Activated CD8-positive, alpha-beta memory T cell treated with anti-CD3 and anti-CD28 coated beads, Interleukin-2, amount 50 U/mL, for 1 hour (primary cell): ENCODE data around the gene PRDX2.
"Not testable (repeated sequence)": the region's sequence is repeated elsewhere in the genome, so short reads cannot be mapped to it uniquely, and the experiment has no call there.

ENCODE experiments used
- DNase-seq: peaks from one replicate; pipeline ENCODE4 v3.0.0-alpha.2; 2020; ENCODE audit errors: extremely low read depth

PRDX2 gene

DNA sequence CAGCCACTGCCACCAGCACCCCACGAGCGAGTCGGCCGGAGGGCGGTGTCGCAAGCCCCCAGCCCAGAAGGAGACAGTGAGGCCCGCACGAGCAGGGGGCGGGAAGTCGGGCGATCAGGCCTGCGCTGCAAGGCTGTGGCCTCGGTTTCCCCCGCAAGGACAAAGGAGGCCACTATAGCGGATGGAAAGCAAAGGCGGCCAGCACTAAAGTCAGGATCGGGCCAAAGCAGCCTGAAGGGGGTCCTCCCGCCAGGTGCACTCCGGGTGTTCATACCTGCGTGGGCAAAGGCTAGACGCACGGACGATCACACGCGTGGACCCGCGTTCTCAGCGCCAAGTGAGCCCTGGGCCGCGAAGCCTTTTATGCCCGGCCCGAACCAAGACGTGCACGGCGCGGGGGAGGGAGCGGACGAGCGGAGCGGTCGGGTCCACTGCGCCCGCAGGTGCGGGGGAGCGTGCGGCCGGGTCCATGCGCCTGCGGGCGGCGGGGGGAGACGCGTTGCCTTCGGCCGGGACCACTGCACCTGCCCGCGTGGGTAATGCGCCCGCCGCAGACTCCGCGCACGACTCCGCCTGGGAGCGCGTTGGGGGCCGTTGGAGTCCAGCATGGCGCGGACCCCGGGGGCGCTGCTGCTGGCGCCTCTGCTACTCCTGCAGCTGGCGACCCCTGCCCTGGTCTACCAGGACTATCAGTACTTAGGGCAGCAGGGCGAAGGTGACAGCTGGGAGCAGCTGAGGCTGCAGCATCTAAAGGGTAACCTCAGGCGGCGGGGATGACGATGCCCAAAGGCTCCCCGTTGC lies at the start of gene PRDX2, which contains the start of gene THSD8:
TSS of gene PRDX2 (minus strand) at position 335 of the 801 bp plus-strand sequence. CDS start 539 bp downstream, outside the sequence.
TSS of gene THSD8 (plus strand) at position 604 of the 801 bp plus-strand sequence. CDS start at position 607, 3 bp downstream.
- DNase-seq: no peak

DNA sequence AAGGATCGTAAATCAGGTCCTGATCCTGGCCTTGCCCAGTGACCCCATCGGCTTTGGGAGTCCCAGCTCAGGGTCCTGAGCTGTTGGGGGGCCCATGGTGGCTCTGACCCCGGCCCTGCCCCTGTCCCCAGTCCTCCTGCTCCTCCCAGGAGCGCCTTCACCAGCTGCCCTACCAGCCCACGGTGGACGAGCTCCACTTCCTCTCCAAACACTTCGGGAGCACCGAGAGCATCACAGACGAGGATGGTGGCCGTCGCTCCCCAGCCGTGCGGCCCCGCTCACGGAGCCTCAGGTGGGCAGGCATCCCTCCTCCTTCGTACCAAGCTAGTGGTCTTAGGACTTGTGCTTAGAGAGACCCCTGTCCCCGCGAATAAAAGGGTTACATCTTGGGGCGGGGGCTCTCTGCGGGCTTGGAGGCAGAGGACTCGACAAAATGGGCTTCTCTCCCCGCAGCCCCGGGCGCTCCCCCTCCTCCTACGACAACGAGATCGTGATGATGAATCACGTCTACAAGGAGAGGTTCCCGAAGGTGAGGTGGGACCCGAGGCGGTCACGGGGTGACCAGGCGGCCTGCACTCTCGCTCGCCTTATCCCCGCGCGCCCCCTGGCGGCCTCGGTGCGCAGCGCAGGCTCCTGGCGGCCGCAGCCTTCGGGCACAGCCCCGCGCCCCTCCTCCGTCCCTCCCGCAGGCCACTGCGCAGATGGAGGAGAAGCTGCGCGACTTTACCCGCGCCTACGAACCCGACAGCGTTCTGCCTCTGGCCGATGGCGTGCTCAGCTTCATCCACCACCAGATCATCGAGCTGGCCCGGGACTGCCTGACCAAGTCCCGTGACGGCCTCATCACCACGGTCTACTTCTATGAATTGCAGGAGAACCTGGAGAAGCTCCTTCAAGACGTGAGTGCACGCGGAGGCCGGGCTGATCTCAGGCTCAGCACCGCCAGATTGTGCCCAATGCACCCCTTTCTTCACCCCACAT lies 45.8 kb upstream of the PRDX2 start:
- peak; percentile 36 for DNase-seq

DNA sequence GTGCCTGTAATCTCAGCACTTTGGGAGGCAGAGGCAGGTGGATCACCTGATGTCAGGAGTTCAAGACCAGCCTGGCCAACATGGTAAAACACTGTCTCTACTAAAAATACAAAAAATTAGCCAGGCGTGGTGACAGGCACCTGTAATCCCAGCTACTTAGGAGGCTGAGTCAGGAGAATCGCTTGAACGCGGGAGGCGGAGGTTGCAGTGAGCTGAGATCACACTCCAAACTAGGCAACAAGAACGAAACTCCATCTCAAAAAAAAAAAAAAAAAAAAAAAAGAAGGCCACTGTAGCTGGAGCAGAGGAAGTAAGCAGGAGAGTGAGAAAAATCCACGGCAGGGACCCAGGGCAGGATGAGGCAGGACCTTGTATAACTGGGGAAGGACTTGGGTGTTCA lies 45.0 kb upstream of the PRDX2 start:
- DNase-seq: not testable (repeated sequence)

- DNase-seq: no peak
Observed at GRCh38 chr19:12843999-12844732, 42.6 kb upstream of the PRDX2 start.

DNA sequence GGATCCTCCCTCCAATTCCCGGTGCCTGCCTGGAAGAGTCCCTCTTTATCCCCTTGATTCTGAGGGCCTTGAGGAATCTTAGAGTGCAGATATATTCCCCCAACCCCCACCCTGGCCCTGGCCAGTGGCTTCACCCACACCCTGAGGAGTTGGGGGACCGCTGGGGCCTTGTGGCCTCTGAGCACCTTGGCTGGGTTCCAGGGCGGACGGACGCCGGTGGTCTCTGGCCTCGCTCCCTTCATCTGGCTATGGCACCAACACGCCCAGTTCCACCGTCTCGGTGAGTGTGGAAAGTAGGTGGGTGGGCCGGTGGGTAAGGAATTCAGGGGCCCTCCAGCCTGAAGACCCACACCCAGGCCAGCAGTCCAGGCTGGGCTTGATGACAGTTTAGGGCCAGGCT lies 41.7 kb upstream of the PRDX2 start:
- no peak for DNase-seq

DNA sequence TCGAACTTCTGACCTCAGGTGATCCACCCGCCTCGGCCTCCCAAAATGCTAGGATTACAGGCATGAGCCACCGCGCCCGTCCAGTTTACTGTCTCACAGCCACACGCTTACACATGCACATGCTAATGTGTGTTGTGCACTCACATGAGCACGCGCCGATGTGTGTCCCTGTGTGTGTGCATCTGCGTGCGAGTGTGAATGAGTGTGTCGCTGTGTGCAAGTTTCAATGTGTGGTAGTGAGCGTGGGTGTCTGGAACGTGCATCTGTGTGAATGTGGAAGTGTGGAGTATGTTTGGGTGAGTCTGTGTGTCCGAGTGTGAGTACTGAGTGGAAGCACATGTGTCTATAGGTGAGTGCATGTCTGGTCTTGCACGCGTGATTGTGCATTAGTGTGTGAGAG lies 40.9 kb upstream of the PRDX2 start:
- no peak for DNase-seq

GRCh38 chr19:12841094-12841493 lies 39.5 kb upstream of the PRDX2 start:
- no peak for DNase-seq

DNA sequence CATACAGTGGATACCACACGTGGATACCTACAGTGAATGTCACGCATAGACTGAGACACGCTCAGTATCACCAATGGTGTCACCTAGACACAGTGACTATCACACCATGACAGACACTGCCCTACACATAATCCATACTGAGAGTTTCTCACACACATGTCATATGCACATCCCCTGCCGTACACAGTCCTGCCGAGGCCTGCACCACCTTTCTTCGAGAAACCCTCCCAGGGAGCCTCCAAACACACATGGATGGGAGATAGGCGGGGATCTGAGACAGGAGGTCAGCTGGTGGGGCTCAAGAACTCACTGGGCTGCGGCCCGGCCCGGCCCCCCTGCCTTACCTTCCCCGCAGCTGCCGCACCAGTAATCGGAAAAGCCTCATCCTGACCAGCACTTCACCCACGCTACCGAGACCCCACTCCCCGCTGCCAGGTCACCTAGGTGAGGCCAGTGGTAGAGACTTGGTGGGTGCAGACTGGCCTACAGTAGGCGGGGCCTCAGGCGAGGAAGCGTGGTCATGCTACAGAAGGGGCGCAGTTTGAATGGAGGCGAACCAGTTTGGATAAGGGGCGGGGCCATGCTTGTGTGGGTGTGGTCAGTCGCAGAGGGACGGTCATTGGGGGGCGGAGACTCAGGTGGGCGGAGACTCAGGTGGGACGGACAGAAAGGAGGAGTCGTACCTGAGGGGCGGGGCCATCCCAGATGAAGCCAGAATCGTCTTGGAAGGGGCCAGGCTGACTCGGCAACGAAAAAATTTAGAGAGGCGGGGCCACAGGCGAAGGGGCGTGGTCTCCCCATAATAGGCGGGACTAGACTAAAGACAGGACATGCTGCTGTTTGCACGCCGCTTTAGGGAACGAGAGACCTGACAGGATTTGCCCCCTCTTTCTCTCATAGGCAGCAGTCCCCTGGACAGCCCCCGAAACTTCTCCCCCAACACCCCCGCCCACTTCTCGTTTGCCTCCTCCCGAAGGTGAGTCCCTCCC lies 38.8 kb upstream of the PRDX2 start:
- no peak for DNase-seq

DNA sequence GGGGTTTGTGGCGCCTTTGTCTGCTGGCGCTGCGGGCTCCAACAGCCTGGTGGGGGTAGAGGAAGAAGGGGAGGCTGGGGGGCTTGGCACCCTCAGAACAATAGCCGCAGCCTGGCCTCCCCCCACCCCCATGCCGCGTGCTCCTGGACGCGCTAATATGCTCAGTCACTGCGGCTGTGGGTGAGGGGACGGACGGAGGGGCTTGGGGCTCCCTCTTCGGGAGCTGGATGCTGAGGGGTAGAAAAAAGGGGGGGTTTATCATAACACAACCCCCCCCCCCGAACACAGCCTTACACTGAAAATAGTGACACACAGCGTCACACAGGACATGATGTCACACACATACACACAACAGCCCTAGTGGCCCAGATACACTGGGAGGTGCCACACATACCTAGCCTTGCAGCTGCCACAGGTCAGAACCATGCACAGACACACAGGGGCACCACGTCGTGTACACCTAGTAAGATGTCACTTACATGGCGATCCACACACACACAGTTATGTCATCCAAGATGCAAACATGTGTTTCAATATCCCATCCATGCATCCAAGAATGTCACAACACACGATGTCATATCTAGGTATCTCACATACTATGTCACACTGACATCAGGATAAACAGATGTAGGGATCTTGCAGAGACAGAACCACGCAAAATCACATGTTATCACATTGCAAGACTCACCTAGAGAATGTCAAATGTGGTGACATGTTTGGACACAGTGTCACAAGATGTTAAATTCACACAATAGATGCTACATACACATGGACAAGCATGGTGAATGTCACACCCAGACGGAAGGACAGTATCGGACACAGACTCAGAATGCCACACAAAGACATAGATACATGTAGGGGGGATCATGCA lies 37.5 kb upstream of the PRDX2 start:
- no peak for DNase-seq

GRCh38 chr19:12838182-12838885 lies 36.7 kb upstream of the PRDX2 start, which contains the start of gene MAST1:
MAST1 (plus strand) TSS chr19:12838515; CDS start chr19:12838573, 58 bp downstream.
- DNase-seq: no peak

- no peak for DNase-seq
Observed at GRCh38 chr19:12837225-12837624, 35.6 kb upstream of the PRDX2 start.

DNA sequence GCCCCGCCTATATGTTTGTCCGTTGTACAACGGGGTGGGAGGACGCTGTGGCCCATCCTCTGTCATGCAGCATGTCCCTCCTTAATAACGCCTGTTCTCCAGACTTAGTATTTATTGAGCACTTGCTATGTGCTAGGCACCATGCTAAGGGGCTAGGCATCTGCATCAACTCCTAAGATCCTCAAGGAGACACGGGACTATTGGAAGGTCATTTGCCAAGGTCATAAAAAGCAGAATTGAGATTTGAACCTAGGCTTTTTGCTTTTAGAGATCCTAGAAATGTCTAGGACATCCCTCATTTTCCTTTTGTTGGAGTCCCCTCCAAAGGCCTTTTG lies 34.9 kb upstream of the PRDX2 start:
- no peak for DNase-seq

DNA sequence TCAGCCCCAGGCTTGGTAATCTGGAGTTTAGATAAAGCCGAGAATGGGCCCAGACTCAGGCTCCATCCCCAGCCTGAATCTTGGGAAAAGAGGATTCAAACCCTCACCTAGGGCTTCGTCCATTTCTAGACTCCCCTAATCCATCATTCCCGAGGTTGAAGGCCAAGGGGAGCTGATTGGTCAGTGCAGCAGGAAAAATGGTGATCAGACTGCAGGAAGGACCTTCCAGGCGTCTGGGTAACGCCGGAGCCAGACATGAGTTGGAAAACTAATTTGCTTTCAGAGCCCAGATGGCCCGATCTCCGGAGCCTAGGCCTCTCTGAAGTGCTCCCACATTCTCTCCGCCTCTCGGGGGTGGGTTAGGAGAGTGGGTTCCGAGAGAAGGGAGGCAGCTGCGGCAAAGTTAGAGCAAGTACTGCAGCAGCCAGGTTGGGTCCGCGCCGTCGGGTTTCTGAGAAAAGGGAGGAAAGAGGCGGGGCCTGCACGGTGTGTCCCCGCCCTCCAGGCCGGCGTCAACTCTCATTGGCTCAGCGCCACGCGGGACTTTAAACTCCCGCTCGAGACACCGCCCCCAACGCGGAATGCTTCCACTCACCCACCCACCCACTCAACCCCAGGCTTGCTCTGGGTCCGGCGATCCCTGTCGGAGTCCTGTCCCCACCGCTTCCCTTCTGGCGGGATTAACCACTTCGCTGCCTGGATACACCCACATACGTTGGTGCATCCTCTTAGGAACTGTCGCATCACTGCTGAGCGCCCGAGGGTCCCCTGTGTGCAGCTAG lies 33.6 kb upstream of the PRDX2 start:
- DNase-seq: no peak

GRCh38 chr19:12834566-12834943 lies 33.0 kb upstream of the PRDX2 start, which contains the start of gene RTBDN:
RTBDN (minus strand) TSS chr19:12834579; CDS start chr19:12829979, 4,600 bp downstream.
- no peak for DNase-seq

GRCh38 chr19:12833738-12834565 lies 32.4 kb upstream of the PRDX2 start:
- no peak for DNase-seq

GRCh38 chr19:12833418-12833737 lies 31.8 kb upstream of the PRDX2 start:
- no peak for DNase-seq

GRCh38 chr19:12828494-12828893 lies 26.9 kb upstream of the PRDX2 start:
- DNase-seq: no peak
